ACC112 (cell line): ENCODE results near the gene NOCT.
A peak's percentile ranks its signal among the peaks of the same experiment; 100 is the strongest.
"Not testable (repeated sequence)": the region's sequence is repeated elsewhere in the genome, so short reads cannot be mapped to it uniquely, and the experiment has no call there.

ENCODE experiments used
- H2AFZ ChIP-seq: fragments of 200-600 bp; sonication (generic); one replicate; pipeline ENCODE4 v1.6.0; 2017; ENCODE audit warnings: antibody characterized with exemption, low read length; ENCODE audit not compliant: unreplicated experiment
- H3K27ac ChIP-seq: fragments of 200-600 bp; sonication (generic); 2 replicates; pipeline ENCODE4 v1.5.1; 2014; ENCODE audit warnings: low read depth, mild to moderate bottlenecking, antibody characterized with exemption, low read length, moderate library complexity
- H3K27me3 ChIP-seq: fragments of 200-600 bp; sonication (generic); 2 replicates; pipeline ENCODE4 v1.6.1; 2014; ENCODE audit warnings: mild to moderate bottlenecking, antibody characterized with exemption, low read length, moderate library complexity, mixed read lengths; ENCODE audit not compliant: insufficient read depth
- H3K36me3 ChIP-seq: fragments of 200-600 bp; sonication (generic); 2 replicates; pipeline ENCODE4 v1.6.1; 2016; ENCODE audit warnings: mild to moderate bottlenecking, antibody characterized with exemption, low read length, moderate library complexity, mixed read lengths; ENCODE audit not compliant: insufficient read depth
- H3K4me1 ChIP-seq: fragments of 200-600 bp; sonication (generic); one replicate; pipeline ENCODE4 v1.6.1; 2016; ENCODE audit warnings: low read length, mixed read lengths; ENCODE audit not compliant: insufficient read depth, unreplicated experiment, control insufficient read depth
- H3K4me3 ChIP-seq: fragments of 200-600 bp; sonication (generic); 2 replicates; pipeline ENCODE4 v1.5.1; 2014; ENCODE audit warnings: mild to moderate bottlenecking, low read depth, low read length
- H3K79me2 ChIP-seq: fragments of 200-600 bp; sonication (generic); one replicate; pipeline ENCODE4 v1.6.0; 2016; ENCODE audit warnings: low read length; ENCODE audit not compliant: control insufficient read depth, unreplicated experiment, insufficient read depth

NOCT gene

DNA sequence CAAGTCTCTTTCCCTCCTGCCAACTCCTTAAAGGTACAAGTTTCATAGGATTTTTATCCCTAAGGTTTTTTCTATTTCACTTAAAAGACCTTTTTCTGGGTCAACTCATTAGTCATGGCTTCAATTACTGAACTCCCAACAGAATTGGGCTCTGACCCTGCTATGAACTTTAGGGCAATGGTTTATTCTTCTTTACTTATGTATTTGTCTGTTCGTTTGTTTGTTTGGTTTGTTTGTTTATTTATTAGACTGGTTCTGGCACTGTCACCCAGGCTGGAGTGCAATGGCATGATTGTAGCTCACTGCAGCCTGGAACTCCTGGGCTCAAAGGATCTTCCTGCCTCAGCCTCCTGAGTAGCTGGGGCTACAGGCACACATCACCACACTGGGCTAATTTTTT is 5.9 kb upstream of the NOCT start:
- Histone ChIP-seq H3K4me3 (no peak overlapping the region), H3K36me3 (no peaks in the 10 kb centered on the region), H3K4me1 (peaks cover 16% of the 10 kb centered on the region), H3K27me3 (no peaks in the 10 kb centered on the region), H3K79me2 (no peaks in the 10 kb centered on the region), H3K27ac (no peak overlapping the region), H2AFZ (no peak overlapping the region)

DNA sequence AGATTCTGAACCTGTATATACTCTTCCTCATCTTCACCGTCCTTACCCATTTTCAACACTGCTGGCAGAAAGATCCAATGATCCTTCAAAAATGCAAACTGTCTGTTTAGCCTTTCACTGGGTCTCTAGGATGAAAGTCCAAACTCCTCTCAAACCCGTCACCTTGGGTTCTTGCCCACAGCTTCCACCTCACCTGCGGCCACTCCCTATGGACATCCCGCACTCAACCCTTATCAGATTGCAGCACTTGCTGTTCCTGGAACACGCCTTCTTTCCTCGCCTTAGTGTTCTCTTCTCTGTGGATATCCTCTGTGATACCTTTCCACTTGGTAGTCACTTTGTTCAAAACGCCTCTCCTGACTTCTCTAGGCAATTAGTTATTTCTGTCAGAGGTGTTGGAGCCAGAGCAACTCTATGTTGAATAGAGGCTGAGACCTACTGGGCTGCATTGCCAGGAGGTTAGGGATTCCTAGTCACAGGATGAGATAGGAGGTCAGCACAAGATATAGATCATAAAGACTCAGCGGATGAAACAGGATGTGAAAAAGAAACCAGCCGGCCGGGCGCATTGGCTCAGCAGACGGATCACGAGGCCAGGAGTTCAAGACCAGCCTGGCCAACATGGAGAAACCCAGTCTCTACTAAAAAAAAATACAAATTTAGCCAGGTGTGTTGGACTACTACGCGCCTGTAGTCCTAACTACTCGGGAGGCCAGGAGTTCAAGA is 4.2 kb upstream of the NOCT start:
- Histone ChIP-seq H3K36me3 (no peaks in the 10 kb centered on the region), H3K27me3 (no peaks in the 10 kb centered on the region), H3K4me1 (peaks cover 22% of the 10 kb centered on the region), H2AFZ (no peak overlapping the region), H3K27ac (no peak overlapping the region), H3K79me2 (peaks cover 8% of the 10 kb centered on the region), H3K4me3 (no peak overlapping the region)

DNA sequence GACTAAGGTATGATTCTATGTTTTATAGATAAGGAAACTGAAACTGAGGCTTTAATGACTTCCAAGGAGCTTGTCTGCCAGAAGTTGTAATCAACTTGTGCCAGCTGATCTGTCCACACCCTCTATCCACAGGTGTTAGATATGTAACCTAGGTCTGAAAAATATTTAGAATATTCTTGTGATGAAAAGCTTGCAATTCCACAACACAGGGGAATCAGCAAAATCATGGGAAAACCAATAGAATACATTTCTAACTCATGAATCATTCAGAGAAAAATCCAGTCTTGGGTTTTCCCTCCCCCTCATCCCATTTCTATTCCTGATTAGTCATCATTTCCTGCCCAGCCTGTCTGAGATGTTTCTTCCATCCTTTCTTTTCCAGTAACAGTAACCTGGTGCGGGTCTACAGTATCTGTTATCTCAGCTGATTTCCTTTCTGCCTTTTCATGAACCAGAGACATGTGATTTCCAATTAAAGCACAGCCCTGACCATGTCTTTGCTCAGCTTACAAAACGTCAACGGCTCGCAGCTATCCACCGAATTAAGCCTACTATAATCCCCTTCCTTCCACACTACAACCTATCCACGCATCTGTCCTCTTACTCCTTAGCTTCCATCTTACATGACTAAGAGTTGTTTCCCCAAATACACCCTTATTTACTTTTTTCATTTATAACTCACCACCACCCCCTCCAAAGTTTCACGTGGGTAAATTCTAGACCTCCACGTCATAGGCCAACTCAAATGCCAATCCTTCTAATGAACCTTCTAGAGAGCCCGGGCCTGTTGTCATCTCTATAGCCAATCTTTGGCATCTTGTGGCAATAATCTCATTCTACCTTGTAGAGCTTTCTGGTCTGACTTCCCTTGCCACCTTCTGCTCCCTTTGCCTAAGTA is 961 bp upstream of the NOCT start:
- peaks cover 37% of the 10 kb centered on the region for H3K4me1 ChIP-seq
- peak overlapping the region; percentile 98 for H3K4me3 ChIP-seq
- H3K27me3 ChIP-seq, result no peaks in the 10 kb centered on the region
- H3K36me3 ChIP-seq, result peaks cover 3% of the 10 kb centered on the region; the same call in 1 of the 2 replicates
- peak overlapping the region; percentile 100 for H3K27ac ChIP-seq
- H3K79me2 ChIP-seq, result peaks cover 40% of the 10 kb centered on the region
- peak overlapping the region; percentile 28 for H2AFZ ChIP-seq

DNA sequence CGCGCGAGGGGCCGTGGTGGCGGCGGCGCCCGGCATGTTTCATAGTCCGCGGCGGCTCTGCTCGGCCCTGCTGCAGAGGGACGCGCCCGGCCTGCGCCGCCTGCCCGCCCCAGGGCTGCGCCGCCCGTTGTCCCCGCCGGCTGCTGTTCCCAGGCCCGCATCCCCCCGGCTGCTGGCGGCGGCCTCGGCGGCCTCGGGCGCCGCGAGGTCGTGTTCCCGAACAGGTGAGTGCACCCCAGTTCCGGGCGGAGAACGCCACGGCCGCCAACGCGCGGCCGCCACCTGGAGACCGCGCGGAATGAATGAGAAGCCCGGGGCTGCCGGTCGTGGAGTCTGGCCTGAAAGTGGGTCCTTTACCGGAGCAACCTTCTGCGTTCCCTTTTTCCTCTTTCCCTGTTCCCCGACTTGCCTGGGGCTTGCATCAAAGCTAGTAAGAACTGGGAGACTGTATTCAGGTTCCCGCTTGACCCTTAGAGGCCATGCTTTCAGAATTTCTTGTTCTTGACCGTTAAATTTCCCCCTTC is 429 bp downstream of the NOCT start:
- Histone ChIP-seq H3K79me2 (peaks cover 54% of the 10 kb centered on the region), H2AFZ (no peak overlapping the region), H3K36me3 (peaks cover 9% of the 10 kb centered on the region; the same call in 1 of the 2 replicates), H3K4me1 (peaks cover 48% of the 10 kb centered on the region), H3K27me3 (no peaks in the 10 kb centered on the region), H3K27ac (peak overlapping the region; percentile 100), H3K4me3 (peak overlapping the region; percentile 98)

DNA sequence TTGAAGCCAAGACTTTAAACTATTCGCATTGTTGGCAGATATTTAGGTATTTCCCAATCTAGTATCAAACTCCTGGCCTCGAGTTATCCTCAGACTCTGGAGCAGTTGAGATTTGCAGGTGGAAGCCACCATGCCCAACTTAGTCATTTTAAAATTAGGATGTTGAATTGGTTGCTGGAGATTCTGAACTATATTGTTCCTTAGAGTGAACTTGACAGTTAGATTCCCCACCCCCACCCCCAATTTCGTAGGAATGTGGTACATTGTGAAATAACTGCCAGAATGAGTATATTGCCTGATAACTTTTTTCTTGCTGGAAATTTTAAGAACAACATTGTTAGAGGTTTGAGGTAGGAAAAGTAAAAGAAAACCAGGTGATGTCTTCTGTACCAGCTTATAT is 2.3 kb downstream of the NOCT start:
- Histone ChIP-seq H3K27ac (peak overlapping the region; percentile 56), H3K27me3 (no peaks in the 10 kb centered on the region), H2AFZ (no peak overlapping the region), H3K36me3 (peaks cover 9% of the 10 kb centered on the region; the same call in 1 of the 2 replicates), H3K4me1 (peaks cover 48% of the 10 kb centered on the region), H3K79me2 (peaks cover 71% of the 10 kb centered on the region), H3K4me3 (peak overlapping the region; percentile 98)

DNA sequence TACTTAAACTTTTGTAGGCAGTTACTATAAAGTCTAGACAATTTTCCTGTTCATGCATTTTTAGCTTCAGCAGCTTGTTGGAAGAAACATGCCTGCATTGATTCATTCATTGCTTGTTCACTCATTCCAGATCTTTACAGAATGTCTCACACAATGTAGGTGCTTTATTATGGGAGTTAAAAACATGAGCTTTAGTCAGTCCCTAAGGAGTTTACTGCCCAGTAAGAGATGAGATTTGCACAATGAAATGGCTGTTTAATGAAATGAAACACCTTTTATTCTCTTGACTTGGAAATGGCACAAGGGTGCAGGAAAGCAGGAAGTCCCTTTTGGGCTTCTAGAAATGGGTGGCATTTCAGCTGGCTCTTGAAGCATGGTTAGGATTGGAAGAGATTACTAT is 2.9 kb downstream of the NOCT start:
- Histone ChIP-seq H3K4me1 (peaks cover 46% of the 10 kb centered on the region), H3K4me3 (peak overlapping the region; percentile 98), H2AFZ (no peak overlapping the region), H3K27me3 (no peaks in the 10 kb centered on the region), H3K36me3 (peaks cover 9% of the 10 kb centered on the region; the same call in 1 of the 2 replicates), H3K27ac (peak overlapping the region; percentile 56), H3K79me2 (peaks cover 78% of the 10 kb centered on the region)

DNA sequence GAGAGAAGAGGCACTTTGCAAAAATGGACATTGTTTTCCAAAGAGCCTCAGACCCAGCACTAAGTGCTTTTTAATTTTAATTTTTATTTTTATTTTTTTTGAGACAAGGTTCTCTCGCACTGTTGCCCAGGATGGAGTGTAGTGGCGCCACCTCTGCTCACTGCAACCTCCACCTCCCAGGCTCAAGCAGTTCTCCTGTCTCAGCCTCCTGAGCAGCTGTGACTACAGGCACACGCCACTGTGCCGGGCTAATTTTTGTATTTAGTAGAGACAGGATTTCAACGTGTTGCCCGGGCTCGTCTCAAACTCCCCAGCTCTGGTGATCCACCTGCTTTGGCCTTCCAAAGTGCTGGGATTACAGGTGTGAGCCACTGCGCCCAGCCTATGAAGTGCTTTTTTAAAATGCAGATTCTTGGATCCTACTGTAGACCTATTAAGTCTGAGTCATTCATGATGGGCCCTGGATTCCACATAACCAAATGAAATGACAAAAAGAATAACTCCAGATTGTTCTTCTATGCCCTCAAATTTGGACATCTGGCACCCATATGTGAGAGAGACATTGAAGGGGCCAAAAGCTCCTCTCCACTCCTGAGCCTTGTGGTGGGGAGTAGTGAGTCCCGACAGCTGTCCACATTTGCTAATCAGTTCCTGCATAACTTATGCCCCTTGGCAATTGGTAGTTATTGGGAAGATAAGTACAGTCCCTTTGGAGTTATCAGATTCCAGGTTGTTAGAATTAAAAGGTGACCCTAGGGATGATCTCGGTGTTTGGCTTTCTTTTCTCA is 3.6 kb downstream of the NOCT start:
- Histone ChIP-seq H3K79me2 (peaks cover 84% of the 10 kb centered on the region), H3K4me1 (peaks cover 41% of the 10 kb centered on the region), H3K27me3 (no peaks in the 10 kb centered on the region), H3K4me3 (peak overlapping the region; percentile 98; the same call in 1 of the 2 replicates), H3K36me3 (peaks cover 9% of the 10 kb centered on the region; the same call in 1 of the 2 replicates), H2AFZ (no peak overlapping the region), H3K27ac (no peak overlapping the region)

DNA sequence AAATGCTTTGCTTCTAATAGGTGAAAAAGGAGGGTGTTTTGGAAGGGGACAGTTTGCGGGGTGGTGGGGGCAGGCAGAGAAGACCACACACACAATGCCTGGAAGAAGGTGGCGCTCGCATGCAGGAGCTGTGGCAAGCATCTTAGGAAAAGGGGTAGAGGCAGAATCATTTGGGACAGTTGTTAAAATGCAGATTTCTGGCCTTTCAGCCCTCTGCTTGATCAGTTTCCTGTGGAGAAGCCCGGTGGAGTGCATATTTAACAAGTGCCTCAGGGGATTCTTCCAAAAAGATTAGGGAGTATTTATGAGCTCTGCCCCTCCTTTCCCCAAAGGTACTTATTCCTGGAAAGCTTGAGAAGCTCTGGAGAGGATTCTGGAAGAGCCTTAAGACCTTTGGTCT is 4.8 kb downstream of the NOCT start:
- Histone ChIP-seq H3K27ac (no peak overlapping the region), H3K4me3 (no peak overlapping the region), H3K36me3 (peaks cover 9% of the 10 kb centered on the region; the same call in 1 of the 2 replicates), H2AFZ (no peak overlapping the region), H3K79me2 (peaks cover 96% of the 10 kb centered on the region), H3K27me3 (no peaks in the 10 kb centered on the region), H3K4me1 (peaks cover 42% of the 10 kb centered on the region)

DNA sequence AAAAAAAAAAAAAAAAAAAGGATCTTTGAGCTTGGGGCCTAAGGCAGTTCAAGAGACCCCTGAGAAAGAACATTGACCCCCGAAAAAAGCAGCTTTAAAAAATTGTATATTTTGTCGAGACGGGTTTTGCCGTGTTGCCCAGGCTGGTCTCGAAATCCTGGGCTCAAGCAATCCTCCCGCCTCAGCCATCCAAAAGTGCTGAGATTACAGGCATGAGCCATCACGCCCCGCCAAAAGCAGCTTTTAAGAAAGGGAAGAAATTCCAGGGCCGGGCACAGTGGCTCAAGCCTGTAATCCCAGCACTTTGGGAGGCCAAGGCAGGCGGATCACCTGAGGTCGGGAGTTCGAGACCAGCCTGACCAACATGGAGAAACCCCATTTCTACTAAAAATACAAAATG is 5.5 kb downstream of the NOCT start:
- not testable (repeated sequence) for H3K36me3 ChIP-seq, H3K27me3 ChIP-seq, H2AFZ ChIP-seq, H3K4me3 ChIP-seq, H3K27ac ChIP-seq
- peaks cover 44% of the 10 kb centered on the region for H3K4me1 ChIP-seq
- peaks cover 96% of the 10 kb centered on the region for H3K79me2 ChIP-seq

DNA sequence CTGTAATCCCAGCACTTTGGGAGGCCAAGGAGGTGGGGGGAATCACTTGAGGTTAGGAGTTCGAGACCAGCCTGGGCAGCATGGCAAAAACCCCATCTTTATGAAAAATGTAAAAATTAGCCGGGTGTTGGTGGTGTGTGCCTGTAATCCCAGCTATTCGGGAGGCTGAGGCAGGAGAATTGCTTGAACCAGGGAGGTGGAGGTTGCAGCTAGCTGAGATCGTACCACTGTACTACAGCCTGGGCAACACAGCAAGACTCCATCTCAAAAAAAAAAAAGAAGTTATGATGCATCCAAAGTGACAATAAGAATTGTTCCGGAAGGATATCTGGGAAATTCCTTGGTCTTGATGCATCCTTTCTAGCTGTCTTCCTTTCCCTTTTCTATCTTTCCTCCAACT is 7.3 kb downstream of the NOCT start:
- Histone ChIP-seq H3K4me1 (peaks cover 46% of the 10 kb centered on the region), H2AFZ (no peak overlapping the region), H3K27me3 (no peaks in the 10 kb centered on the region), H3K36me3 (peaks cover 9% of the 10 kb centered on the region; the same call in 1 of the 2 replicates), H3K27ac (no peak overlapping the region), H3K79me2 (peaks cover 92% of the 10 kb centered on the region), H3K4me3 (no peak overlapping the region)
